ENCODE measurements around the gene RHCE. TPM values are rescaled to one million over a fixed set of nuclear protein-coding genes. Genes with fewer than 3 reads are reported as not detected.
"Not testable (repeated sequence)": the region's sequence is repeated elsewhere in the genome, so short reads cannot be mapped to it uniquely, and the experiment has no call there.

RHCE gene
- total and polyA plus RNA-seq, 7 donors, result 0.22 to 2.0 (median 0.88) TPM; not detected in 1

- H3K36me3 ChIP-seq (ENCODE audit: insufficient read depth in 1 of 2, low read depth in 1 of 2); H3K9me3 ChIP-seq; H3K4me3 ChIP-seq; H3K27me3 ChIP-seq (ENCODE audit: insufficient read depth in 3 of 3, low read length in 2 of 3); ATAC-seq; H3K4me1 ChIP-seq; H3K27ac ChIP-seq; intact Hi-C loops (cut with DNase I); DNase-seq: not testable (repeated sequence)
- WGBS, 3 donors, result 85 to 95% (median 85%) methylated on average over 3 of the region's 3 CpGs
These were observed 42.3 kb downstream of the RHCE start for GRCh38 chr1:25378367-25378766.

DNA sequence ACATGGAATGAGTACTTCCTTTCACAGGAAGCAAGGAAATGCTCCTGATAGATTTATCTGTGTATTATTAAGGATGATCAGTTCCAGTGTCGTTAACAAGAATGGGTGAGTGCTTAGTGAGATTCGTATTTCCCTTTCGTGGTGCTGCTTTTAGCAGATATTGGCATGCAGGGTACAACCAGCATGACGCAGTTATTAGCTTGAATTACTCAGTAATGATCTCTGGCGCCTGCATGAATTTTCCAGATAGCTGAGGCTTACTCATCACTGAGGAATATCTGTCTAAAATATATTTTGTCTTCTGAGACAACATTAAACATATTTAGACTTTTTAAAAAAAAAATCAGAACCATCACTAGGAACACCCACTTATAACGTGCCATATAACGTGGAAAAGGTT, 48.9 kb downstream of the RHCE start:
- WGBS, 3 donors, result 30 to 37% (median 30%) methylated on average over 7 of the region's 7 CpGs
- DNase-seq; intact Hi-C loops (cut with DNase I); H3K4me1 ChIP-seq; H3K4me3 ChIP-seq; H3K36me3 ChIP-seq (ENCODE audit: insufficient read depth in 1 of 2, low read depth in 1 of 2); H3K27ac ChIP-seq; H3K27me3 ChIP-seq (ENCODE audit: insufficient read depth in 3 of 3, low read length in 2 of 3); H3K9me3 ChIP-seq: not testable (repeated sequence)
- peak in 3 of 4 donors; percentile 17 to 62 (median 38) for ATAC-seq

DNA sequence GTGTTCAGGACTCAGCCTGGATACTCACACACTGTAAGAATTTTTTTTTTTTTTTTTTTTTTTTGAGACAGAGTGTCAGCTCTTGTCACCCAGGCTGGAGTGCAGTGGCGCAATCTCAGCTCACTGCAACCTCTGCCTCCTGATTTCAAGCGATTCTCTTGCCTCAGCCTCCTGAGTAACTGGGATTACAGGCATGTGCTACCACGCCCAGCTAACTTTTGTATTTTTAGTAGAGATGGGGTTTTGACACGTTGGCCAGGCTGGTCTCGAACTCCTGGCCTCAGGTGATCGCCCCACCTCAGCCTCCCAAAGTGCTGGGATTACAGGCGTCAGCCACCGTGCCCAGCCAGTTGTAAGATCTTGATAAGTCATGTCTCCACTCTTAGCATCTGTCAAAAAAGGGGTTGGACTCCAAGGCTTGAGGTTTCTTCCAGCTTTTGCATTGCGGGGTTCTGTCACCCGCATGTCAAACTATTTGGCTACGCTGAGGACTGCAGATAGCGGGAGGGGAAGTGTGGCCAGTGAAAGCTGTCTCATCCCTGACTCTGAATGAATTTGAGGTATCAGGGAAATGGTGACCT, 50.8 kb downstream of the RHCE start:
- H3K4me1 ChIP-seq; H3K9me3 ChIP-seq; H3K27ac ChIP-seq; H3K27me3 ChIP-seq (ENCODE audit: insufficient read depth in 3 of 3, low read length in 2 of 3); intact Hi-C loops (cut with DNase I); H3K36me3 ChIP-seq (ENCODE audit: insufficient read depth in 1 of 2, low read depth in 1 of 2); DNase-seq; H3K4me3 ChIP-seq; ATAC-seq: not testable (repeated sequence)
- 86 to 94% (median 93%) methylated on average over 12 of the region's 12 CpGs for WGBS, 3 donors

DNA sequence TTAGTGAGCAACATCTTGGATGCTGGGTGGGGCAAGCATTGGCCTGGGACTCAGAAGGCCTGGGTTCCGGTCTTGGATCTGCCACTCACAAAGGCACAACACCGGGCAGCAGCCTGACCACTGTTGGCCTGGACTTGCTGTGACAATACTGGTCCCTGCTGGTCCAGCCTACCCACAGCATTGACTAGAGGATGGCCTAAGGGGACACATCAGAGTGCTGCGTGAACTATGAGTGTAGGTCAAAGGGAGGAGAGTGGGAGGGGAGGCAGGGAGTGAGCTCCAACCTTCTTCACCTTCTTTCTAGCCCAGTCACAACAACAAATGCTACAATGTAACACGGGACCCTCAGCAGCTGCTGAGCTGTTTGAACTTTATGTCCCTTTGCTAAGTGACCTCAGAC, 51.4 kb downstream of the RHCE start:
- DNase-seq, result no peak
- ATAC-seq, result no peak
- no peaks in the 10 kb centered on the region for H3K27me3 ChIP-seq (ENCODE audit: insufficient read depth in 3 of 3, low read length in 2 of 3)
- 82 to 88% (median 88%) methylated on average over 3 to 4 of the region's 4 CpGs for WGBS, 3 donors
- H3K4me1 ChIP-seq, result no peaks in the 10 kb centered on the region
- intact Hi-C loops (cut with DNase I), result no loop called here
- no peak overlapping the region for H3K4me3 ChIP-seq
- TF ChIP-seq CTCF (IDR thresholded peaks at IDR 0.05), result no peak
- no peak overlapping the region for H3K27ac ChIP-seq
- H3K9me3 ChIP-seq, result no peaks in the 10 kb centered on the region
- H3K36me3 ChIP-seq (ENCODE audit: insufficient read depth in 1 of 2, low read depth in 1 of 2), result no peaks in the 10 kb centered on the region

DNA sequence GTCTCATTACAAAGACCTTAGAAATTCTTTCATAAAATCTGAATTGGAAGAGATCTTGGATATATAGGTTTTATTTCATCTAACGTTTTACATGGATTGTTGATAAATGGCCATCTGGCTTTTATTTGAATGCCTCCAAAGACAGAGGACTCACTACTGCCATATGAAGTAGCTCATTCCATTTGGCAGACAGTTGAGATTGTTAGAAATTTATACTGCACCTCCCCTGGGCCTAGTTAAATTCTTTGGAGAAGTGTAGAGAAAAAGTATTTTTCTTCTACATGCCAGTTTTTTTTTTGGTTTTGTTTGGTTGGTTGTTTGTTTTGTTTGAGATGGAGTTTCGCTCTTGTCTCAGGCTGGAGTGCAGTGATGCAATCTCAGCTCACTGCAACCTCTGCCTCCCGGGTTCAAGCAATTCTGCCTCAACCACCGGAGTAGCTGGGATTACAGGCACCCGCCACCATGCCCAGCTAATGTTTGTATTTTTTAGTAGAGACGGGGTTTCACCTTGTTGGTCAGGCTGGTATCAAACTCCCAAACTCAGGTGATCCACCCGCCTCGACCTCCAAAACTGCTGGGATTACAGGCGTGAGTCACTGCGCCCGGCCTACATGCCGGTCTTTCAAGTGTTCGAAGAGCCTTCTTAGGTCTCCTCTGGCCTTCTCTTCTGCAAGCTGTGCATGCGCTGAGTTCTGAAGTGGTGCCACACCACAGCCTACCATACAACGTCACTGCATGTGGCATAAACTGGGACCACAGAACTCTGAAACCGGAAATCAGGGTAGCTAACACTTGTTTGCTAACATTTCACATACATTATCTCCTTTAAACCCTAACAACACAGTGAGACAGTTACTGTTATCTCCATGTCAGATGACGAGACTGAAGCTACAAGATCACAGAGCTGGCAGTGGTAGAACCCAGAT, 57.7 kb downstream of the RHCE start:
- H3K27ac ChIP-seq; H3K4me3 ChIP-seq; H3K4me1 ChIP-seq; DNase-seq; H3K27me3 ChIP-seq (ENCODE audit: insufficient read depth in 3 of 3, low read length in 2 of 3); intact Hi-C loops (cut with DNase I); H3K9me3 ChIP-seq: not testable (repeated sequence)
- no CpG with 5 or more reads among the region's 17 CpGs for WGBS, 3 donors
- ATAC-seq, result peak in 1 of 4 donors; percentile 29
- peaks cover 4 to 41% of the 10 kb centered on the region in 2 donors for H3K36me3 ChIP-seq (ENCODE audit: insufficient read depth in 1 of 2, low read depth in 1 of 2)

GRCh38 chr1:25361901-25362300, 58.7 kb downstream of the RHCE start:
- ATAC-seq, result no peak
- peaks cover 4 to 48% of the 10 kb centered on the region in 2 donors for H3K36me3 ChIP-seq (ENCODE audit: insufficient read depth in 1 of 2, low read depth in 1 of 2)
- no peak overlapping the region for H3K4me3 ChIP-seq
- intact Hi-C loops (cut with DNase I), result no loop called here
- TF ChIP-seq CTCF (IDR thresholded peaks at IDR 0.05), result no peak
- no peak for DNase-seq
- WGBS, 3 donors, result 50 to 55% (median 53%) methylated on average over 2 of the region's 2 CpGs
- H3K9me3 ChIP-seq, result no peaks in the 10 kb centered on the region
- H3K27me3 ChIP-seq (ENCODE audit: insufficient read depth in 3 of 3, low read length in 2 of 3), result no peaks in the 10 kb centered on the region
- H3K4me1 ChIP-seq, result no peaks in the 10 kb centered on the region
- H3K27ac ChIP-seq, result peak overlapping the region; percentile 13
